Gastroesophageal sphincter (tissue), 4 donors: ENCODE measurements around the gene TAF1B. TPM values are rescaled to one million over a fixed set of nuclear protein-coding genes. Genes with fewer than 3 reads are reported as not detected.

Experiments
- ATAC-seq: fragments of 150-250 bp; one replicate; pipeline ENCODE4 v1.9.1; 2016; ENCODE audit warnings: mild to moderate bottlenecking, moderate library complexity
- H3K27ac ChIP-seq, 4 donors: fragments of 200-600 bp; sonication (generic) in 3 of 4; 1 replicate in 3 of 4; 2 replicates in 1 of 4; pipeline ENCODE4 v1.5.1; 2016 to 2019
- H3K27me3 ChIP-seq: fragments of 200-600 bp; sonication (generic); one replicate; pipeline ENCODE4 v1.5.1; 2019
- H3K36me3 ChIP-seq, 2 donors: fragments of 200-600 bp; sonication (generic); one replicate each; pipeline ENCODE4 v1.5.1; 2019; ENCODE audit warnings: control low read depth in 1 of 2
- H3K4me1 ChIP-seq, 3 donors: fragments of 200-600 bp; sonication (generic); 1 replicate in 2 of 3; 2 replicates in 1 of 3; pipeline ENCODE4 v1.5.1; 2016 to 2019; ENCODE audit warnings: control low read depth in 2 of 3
- H3K4me3 ChIP-seq, 2 donors: fragments of 200-600 bp; sonication (generic); one replicate each; pipeline ENCODE4 v1.5.1; 2019; ENCODE audit warnings: mild to moderate bottlenecking in 1 of 2, moderate library complexity in 1 of 2
- H3K9me3 ChIP-seq, 3 donors: fragments of 200-600 bp; sonication (generic); one replicate each; pipeline ENCODE4 v1.5.1; 2017 to 2019; ENCODE audit warnings: control low read depth in 2 of 3
- EP300 ChIP-seq: sonication (generic); formaldehyde crosslinking; IDR thresholded peaks from one replicate; pipeline ENCODE4 v1.6.1; 2017; ENCODE audit warnings: antibody characterized with exemption, mild to moderate bottlenecking
- POLR2A ChIP-seq, 2 donors: fragments of 450-650 bp; IDR thresholded peaks; one replicate each; pipeline ENCODE4 v1.6.1; 2017; ENCODE audit warnings: antibody characterized with exemption in 2 of 2, mild to moderate bottlenecking in 2 of 2, moderate library complexity in 1 of 2
- POLR2AphosphoS5 ChIP-seq: sonication (generic); formaldehyde crosslinking; IDR thresholded peaks from one replicate; pipeline ENCODE4 v1.6.1; 2017; ENCODE audit warnings: antibody characterized with exemption
- WGBS, 2 donors: methylation state at CpG; one replicate each; pipeline ENCODE4 v1.1.5; 2018; ENCODE audit warnings: low coverage in 1 of 2; 5-methylcytosine and 5-hydroxymethylcytosine counted together
- total RNA-seq, 4 donors: library from RNA; depleted of rRNA; stranded (reverse); fragments of >200 nt; gene quantifications; one replicate each; pipeline ENCODE4 v1.1.0, GENCODE V29; 2016
- TF ChIP-seq, protein P1 (sequence below), 4 experiments: fragments of 200-600 bp in 2 of 4; fragments of 450-650 bp in 2 of 4; sonication (generic) in 1 of 4; IDR thresholded peaks; one replicate each; pipeline ENCODE4 v1.5.1; 2017 to 2019; ENCODE audit warnings: antibody characterized with exemption in 4 of 4, mild to moderate bottlenecking in 2 of 4, moderate library complexity in 2 of 4

Gene TAF1B
- total RNA-seq, 4 donors from 2014 or later = 6.2 to 15.6 (median 8.5) TPM

DNA sequence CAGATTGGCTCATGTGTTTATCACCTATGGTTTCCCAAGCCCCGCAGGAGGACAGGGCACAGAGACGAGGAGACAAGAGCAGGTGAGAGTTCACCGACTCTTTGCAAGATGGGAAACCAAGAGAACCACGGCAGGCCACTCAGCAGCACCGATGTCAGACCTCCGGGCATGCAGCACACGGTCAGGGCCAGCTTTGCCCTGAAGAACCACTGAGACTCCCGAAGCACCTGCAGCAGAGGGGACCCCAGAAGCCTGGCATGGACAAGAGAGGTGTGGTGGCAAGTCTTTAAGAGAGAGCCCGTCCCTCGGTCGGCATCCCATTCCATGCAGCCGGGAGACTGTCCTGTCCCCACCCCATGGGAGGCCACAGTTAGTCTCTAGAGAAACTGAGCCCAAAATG lies 36.6 kb upstream of the TAF1B start:
- Histone ChIP-seq H3K4me1 (peaks cover 0 to 22% (median 0%) of the 10 kb centered on the region in 3 donors), H3K9me3 (no peaks in the 10 kb centered on the region), H3K36me3 (no peaks in the 10 kb centered on the region), H3K4me3 (no peak overlapping the region), H3K27me3 (no peaks in the 10 kb centered on the region), H3K27ac (no peak overlapping the region)
- no peak for TF ChIP-seq POLR2A (IDR thresholded peaks at IDR 0.05)
- TF ChIP-seq, protein P1, sequence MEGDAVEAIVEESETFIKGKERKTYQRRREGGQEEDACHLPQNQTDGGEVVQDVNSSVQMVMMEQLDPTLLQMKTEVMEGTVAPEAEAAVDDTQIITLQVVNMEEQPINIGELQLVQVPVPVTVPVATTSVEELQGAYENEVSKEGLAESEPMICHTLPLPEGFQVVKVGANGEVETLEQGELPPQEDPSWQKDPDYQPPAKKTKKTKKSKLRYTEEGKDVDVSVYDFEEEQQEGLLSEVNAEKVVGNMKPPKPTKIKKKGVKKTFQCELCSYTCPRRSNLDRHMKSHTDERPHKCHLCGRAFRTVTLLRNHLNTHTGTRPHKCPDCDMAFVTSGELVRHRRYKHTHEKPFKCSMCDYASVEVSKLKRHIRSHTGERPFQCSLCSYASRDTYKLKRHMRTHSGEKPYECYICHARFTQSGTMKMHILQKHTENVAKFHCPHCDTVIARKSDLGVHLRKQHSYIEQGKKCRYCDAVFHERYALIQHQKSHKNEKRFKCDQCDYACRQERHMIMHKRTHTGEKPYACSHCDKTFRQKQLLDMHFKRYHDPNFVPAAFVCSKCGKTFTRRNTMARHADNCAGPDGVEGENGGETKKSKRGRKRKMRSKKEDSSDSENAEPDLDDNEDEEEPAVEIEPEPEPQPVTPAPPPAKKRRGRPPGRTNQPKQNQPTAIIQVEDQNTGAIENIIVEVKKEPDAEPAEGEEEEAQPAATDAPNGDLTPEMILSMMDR (IDR thresholded peaks at IDR 0.05) = no peak
- TF ChIP-seq POLR2AphosphoS5 = no peak
- TF ChIP-seq EP300 = no peak
- no peak for ATAC-seq
- WGBS, 2 donors = 100% methylated on average over 5 of the region's 12 CpGs; no CpG with 5 or more reads in 1 of the 2 donors

DNA sequence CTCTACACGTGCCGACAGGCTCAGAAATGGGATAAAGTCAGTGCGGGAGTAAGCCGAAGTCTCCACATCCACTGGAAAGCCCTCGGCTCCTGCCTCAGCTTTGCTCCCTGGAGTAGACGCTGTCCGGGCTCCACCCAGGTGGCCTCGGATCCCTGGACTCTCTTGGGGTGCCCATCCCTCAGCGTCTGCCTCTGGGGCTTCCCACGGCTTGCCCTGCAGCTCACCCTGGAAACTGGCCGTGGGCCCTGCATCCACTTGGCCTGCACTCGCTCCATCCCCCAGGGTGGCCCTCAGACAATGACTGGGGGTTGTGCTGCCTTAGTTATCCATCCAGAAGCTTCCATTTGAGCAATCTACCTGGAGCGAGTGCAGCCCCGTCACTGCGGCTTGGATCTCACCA lies 36.2 kb upstream of the TAF1B start:
- peaks cover 0 to 18% (median 0%) of the 10 kb centered on the region in 3 donors for H3K4me1 ChIP-seq
- no peaks in the 10 kb centered on the region for H3K36me3 ChIP-seq
- TF ChIP-seq POLR2A (IDR thresholded peaks at IDR 0.05) = no peak
- TF ChIP-seq, protein P1 (IDR thresholded peaks at IDR 0.05) = no peak
- no peak for TF ChIP-seq EP300
- no peak for TF ChIP-seq POLR2AphosphoS5
- H3K9me3 ChIP-seq = no peaks in the 10 kb centered on the region
- ATAC-seq = no peak
- no peaks in the 10 kb centered on the region for H3K27me3 ChIP-seq
- H3K4me3 ChIP-seq = no peak overlapping the region
- WGBS, 2 donors = 86 to 100% methylated on average over 1 to 9 of the region's 15 CpGs
- H3K27ac ChIP-seq = no peak overlapping the region

DNA sequence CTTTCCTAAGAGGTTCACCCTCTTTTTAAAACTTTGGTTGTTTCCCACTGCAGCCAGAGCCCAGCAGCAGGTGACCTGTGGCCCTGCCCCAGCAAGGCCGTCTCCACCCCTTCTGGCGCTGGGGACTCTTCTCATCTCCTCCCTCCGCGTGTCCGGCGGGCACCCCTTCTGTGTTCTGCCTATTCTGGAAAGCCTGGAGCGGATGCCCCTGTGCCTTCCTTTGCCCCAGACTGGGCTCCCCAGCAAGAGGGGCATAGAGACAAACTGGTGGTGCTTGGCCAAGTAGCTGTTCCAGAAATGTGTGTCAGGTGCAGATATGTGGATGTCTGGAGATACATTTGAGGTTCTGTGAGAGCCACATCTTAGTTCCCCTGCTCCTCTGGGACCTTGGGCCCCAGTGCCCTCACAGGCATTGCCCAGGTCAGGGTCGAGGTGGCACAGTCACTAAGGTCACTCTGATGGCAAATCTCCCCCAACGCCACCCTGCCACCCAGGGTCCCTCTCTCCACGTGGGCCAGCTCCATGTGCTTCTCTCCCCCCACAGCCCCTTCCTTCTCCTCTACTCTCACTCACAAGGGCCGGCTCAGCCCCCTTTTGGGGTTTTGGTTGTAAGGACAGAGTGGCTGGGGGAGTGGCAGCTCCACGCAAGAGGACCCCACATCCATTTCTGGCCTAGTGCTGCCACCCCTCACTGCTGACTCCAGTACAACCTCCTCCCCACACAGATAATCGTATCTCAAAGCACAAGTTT lies 35.5 kb upstream of the TAF1B start:
- Histone ChIP-seq H3K4me1 (peaks cover 0 to 11% (median 0%) of the 10 kb centered on the region in 3 donors), H3K9me3 (no peaks in the 10 kb centered on the region), H3K27me3 (no peaks in the 10 kb centered on the region), H3K36me3 (no peaks in the 10 kb centered on the region), H3K27ac (no peak overlapping the region), H3K4me3 (no peak overlapping the region)
- no peak for ATAC-seq
- WGBS, 2 donors = 90 to 97% methylated on average over 3 to 6 of the region's 13 CpGs
- TF ChIP-seq, protein P1 (IDR thresholded peaks at IDR 0.05) = no peak
- TF ChIP-seq POLR2A (IDR thresholded peaks at IDR 0.05) (no peak), POLR2AphosphoS5 (no peak), EP300 (no peak)

DNA sequence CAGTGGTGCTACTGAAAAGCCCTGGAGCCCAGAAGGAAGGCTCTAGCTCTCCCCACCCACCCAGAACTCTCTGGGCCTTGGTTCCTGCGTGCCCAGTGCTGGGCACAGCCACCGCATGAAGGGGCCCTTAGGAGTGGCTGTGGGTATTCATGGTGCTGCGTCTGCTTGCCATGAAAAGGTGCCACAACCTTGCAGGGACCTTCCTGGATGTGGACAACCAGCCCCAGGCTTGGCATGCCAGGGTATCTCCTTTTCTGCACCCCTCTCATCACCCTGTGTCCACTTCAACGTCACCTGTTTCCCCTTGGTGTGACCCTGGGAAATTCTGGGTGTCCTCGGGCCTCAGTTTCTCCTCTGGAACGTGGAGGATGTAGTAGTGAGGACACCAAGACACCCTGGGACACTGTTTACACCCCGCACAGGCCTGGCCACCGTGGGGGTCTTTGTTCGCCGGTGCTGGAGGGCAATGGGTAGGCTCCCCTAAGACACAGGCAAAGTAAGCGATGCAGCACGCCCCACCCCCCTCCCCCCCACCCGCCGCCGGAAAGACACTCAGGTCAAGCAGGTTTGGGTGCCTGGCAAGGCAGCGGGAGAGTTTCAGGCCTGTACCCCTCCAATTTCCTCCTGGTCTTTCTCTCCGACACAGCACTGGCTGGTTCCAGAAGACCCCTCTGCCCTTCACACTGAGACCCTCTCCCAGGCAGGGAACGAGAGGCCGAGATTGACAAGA lies 34.8 kb upstream of the TAF1B start:
- 80% methylated on average over 2 of the region's 19 CpGs; no CpG with 5 or more reads in 1 of the 2 donors for WGBS, 2 donors
- no peaks in the 10 kb centered on the region for H3K9me3 ChIP-seq
- peaks cover 0 to 15% (median 2%) of the 10 kb centered on the region in 3 donors for H3K4me1 ChIP-seq
- no peak overlapping the region for H3K27ac ChIP-seq
- H3K27me3 ChIP-seq = peaks cover 4% of the 10 kb centered on the region
- H3K36me3 ChIP-seq = no peaks in the 10 kb centered on the region
- TF ChIP-seq, protein P1 (IDR thresholded peaks at IDR 0.05) = no peak
- ATAC-seq = no peak
- no peak overlapping the region for H3K4me3 ChIP-seq

DNA sequence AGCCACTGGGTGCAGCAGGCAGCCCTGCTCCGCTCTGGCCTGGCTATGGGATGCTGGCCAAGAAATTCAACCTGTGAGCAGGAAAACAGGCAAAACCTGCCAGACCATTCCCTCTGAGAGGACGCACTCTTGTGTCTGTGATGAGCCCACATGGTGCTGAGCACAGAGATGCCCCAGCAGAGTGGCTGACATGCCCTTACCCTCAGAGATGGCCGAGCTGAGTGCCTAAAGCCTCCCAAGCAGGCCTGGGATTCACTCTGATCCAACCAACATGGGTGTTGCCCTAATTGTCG lies 34.3 kb upstream of the TAF1B start:
- ATAC-seq = no peak
- H3K36me3 ChIP-seq = no peaks in the 10 kb centered on the region

More for the DNA sequence above, 34.3 kb upstream of the TAF1B start:
- peaks cover 4% of the 10 kb centered on the region for H3K27me3 ChIP-seq
- no CpG with 5 or more reads among the region's 4 CpGs for WGBS, 2 donors
- no peaks in the 10 kb centered on the region for H3K9me3 ChIP-seq
- TF ChIP-seq, protein P1 (IDR thresholded peaks at IDR 0.05) = no peak
- TF ChIP-seq EP300 = no peak
- H3K27ac ChIP-seq = no peak overlapping the region
- H3K4me1 ChIP-seq = peaks cover 0 to 20% (median 7%) of the 10 kb centered on the region in 3 donors
- no peak overlapping the region for H3K4me3 ChIP-seq
